GM18498 (cell line): ENCODE data around the gene THAP6.
"Not testable (repeated sequence)": the region's sequence is repeated elsewhere in the genome, so short reads cannot be mapped to it uniquely, and the experiment has no call there.

ENCODE experiments used
- ATAC-seq: cut with Tn5 transposase; IDR thresholded peaks from one replicate; pipeline ENCODE4 v1.9.1; 2021; ENCODE audit warnings: mild to moderate bottlenecking, moderate library complexity; ENCODE audit not compliant: unreplicated experiment

THAP6 gene, protein sequence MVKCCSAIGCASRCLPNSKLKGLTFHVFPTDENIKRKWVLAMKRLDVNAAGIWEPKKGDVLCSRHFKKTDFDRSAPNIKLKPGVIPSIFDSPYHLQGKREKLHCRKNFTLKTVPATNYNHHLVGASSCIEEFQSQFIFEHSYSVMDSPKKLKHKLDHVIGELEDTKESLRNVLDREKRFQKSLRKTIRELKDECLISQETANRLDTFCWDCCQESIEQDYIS

GRCh38 chr4:75514131-75514948 lies at the start of gene THAP6, which contains the start of gene RCHY1:
TSS of gene THAP6 (plus strand) at chr4:75514473. CDS start at chr4:75515453, 980 bp downstream.
TSS of gene RCHY1 (minus strand) at chr4:75514403. CDS start at chr4:75514286, 117 bp downstream.
- ATAC-seq: peak; percentile 93

- ATAC-seq: no peak
These were observed 44.4 kb upstream of the THAP6 start for GRCh38 chr4:75469896-75470295.

DNA sequence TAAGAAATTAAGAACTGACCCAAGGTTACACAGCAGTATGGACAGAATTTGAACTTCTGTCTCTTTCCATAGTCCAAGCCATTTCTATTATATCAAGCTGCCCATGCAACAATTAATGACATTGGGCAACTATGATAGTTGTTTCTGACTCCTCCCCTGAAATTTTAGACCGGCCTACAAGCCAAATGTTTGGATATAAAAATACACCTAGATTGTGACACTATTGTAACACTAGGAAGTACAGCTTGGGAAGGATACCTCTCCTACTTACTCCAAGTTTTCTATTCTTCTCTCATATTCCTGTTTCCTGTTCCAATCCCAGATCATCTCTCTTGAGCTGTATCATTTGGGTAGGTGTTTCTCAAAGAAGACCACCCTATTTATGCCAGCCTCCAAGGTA lies 43.5 kb upstream of the THAP6 start:
- ATAC-seq: no peak

GRCh38 chr4:75477201-75477600 lies 37.1 kb upstream of the THAP6 start:
- ATAC-seq: no peak

DNA sequence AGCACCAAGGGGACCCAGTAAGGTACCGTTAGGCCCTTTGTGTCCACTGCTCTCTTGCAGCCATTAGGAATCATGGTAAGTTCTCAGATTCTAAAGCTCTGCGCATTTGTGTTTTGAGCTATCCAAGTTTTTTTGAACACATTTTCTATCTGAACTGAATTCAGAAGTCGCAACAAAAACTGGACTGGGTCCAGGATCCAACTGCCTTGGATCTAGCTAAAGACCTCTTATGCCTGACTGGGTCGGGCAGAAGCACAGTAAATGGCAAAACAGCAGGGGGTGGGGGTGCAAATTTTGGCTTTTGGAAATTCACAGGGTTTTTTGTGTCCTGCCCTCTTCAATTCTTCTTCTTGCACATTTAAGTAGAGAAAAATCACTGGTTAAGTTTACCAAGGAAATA lies 30.1 kb upstream of the THAP6 start:
- ATAC-seq: no peak

- ATAC-seq: no peak
These were observed 24.1 kb upstream of the THAP6 start for GRCh38 chr4:75490155-75490554.

DNA sequence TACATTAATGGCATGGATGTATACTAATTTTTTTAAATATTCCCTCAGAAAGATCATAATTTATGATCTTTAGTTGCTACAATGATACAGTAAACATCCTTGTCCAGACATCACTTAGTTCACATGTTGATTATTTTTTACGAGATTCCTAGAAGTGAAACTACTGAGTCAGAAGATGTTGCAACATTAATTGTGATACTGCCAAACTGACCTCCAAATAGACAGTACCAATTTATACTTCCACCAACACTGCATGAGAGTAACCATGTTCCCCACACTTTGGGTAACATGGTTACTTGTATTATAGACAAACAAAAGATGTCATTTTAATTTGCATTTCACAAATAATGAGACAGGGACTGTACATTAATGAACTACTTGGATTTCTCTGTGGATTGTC lies 19.7 kb upstream of the THAP6 start:
- no peak for ATAC-seq

GRCh38 chr4:75495476-75495875 lies 18.8 kb upstream of the THAP6 start:
- ATAC-seq: no peak

GRCh38 chr4:75496406-75496805 lies 17.9 kb upstream of the THAP6 start:
- ATAC-seq: no peak

DNA sequence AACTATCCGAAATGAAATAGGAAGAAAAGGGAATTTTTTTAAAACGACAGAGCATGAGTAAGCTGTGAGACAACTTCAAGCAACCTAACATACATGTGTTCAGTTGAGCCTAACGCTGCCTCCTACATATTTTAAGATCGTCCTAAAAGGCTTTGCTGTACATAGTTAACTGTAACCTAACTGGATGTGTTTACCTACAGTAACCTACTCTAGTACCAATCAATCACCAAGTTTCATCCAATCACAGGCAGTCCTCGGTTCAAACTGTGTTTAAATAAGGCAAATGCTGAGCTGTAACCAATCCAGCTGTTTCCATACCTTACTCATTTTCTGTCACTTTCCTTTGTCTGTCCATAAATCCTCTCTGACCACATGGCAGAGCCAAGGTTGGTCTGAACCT lies 17.1 kb upstream of the THAP6 start:
- ATAC-seq: no peak

GRCh38 chr4:75498041-75498440 lies 16.2 kb upstream of the THAP6 start:
- ATAC-seq: no peak

DNA sequence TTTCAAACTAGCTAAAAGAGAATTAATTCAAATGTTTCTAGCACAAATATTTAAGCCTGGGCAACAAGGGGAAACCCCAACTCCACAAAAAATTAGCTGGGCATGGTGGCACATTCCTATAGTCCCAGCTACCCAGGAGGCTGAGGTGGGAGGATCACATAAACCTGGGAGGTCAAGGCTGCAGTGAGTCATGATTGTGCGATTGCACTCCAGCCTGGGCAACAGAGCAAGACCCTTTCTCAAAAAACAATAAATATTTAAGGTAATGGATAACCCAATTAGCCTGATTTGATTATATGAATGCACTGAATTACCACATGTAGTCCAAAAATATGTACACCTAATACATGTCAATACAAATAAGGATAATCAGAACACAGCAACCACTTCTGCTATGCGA lies 14.4 kb upstream of the THAP6 start:
- ATAC-seq: no peak

DNA sequence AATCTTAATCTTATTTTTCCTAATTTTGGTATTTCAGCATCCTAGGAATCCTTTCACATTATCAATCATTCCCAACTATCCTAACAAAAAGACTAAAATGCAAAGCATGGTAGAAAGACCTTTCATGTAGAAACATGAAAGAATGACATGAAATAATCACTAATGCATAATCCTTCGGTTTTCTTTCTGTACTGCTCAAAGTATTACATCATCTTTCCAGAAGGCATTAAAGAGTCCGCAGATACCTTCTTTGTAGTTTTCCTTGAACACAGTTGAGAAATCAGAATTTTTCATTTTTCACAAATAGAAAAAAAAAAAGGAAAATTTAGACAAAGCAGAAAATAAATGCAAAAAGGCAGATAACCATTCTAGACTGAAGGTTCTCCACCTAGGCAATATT lies 11.6 kb upstream of the THAP6 start:
- no peak for ATAC-seq

DNA sequence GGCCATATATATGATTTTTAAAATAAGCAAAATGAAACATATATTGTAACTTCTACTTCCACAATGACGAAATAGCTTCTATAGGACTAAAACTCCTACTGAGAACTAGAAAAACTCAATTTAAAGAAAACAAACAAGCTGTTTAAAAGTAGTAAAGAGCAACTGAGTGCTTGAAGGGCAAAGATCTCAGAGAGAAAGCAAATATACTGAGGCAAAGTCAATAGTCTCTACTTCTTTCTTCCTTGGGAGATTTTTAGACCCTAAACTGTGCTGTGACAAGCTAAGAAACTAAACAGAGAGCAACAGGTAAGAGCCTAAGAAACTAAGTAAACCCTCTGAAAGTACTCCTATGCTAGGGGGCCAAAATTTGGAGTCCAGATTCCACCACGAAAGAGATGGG lies 8.6 kb upstream of the THAP6 start:
- ATAC-seq: no peak

DNA sequence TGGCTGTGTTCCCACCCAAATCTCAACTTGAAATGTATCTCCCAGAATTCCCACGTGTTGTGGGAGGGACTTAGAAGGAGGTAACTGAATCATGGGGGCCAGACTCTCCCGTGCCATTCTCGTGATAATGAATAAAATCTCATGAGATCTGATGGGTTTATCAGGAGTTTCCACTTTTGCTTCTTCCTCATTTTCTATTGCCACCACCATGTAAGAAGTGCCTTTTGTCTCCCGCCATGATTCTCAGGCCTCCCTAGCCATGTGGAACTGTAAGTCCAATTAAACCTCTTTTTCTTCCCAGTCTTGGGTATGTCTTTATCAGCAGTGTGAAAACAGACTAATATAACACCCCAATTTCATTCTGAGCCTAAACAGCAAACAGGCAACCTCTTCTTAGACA lies 4.7 kb upstream of the THAP6 start:
- not testable (repeated sequence) for ATAC-seq

DNA sequence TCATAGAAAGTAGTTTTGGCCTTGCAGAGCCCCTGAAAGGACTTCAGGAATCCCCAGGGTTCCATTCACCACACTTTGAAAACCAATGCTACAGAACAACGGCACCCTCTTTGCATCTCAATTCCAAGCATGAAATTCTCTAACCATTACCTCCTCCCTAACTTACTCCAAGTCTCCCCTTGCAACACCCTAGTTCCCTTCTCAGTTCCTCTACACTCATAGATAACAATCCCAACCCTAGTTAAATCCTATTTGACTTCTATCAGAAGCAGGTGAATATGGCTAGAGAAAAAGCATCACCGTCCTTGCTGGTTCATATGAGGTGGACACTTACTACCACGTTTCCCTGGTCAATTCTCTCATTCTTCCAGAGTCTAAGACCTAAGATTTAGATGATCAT lies 2.4 kb upstream of the THAP6 start:
- no peak for ATAC-seq

- no peak for ATAC-seq
These were observed 1.7 kb upstream of the THAP6 start for GRCh38 chr4:75512386-75513211.

GRCh38 chr4:75513526-75514130 lies 645 bp upstream of the THAP6 start:
- no peak for ATAC-seq

DNA sequence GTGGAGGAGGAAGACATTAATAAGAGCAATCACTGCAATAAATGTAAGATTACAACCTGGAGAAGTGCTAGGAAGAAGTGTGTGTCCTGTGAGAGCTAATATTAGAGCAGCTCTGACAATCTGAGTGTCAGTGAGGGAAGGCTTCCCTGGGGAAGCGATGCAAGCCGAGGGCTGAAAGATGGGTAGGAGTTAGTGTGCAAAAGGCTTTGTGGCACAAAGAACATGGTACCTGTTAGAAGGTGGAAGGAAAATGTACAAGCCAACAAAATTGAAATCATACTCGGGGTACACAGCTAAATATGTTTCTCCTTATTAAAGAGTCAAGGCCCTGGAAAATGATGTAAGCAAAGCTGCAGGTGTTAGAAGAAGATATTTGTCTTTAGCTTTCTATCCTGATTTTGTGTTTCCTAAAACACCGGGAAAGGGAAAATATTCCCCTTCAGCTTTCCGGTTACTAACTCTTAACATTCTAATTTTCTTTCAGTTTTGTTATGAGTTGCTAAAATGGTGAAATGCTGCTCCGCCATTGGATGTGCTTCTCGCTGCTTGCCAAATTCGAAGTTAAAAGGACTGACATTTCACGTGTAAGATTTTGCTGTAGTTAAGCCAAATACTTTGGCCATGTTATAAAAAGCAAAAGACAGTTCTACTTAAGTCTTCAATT lies 808 bp downstream of the THAP6 start:
- peak; percentile 1 for ATAC-seq

GRCh38 chr4:75516144-75516543 lies 1.9 kb downstream of the THAP6 start:
- no peak for ATAC-seq

DNA sequence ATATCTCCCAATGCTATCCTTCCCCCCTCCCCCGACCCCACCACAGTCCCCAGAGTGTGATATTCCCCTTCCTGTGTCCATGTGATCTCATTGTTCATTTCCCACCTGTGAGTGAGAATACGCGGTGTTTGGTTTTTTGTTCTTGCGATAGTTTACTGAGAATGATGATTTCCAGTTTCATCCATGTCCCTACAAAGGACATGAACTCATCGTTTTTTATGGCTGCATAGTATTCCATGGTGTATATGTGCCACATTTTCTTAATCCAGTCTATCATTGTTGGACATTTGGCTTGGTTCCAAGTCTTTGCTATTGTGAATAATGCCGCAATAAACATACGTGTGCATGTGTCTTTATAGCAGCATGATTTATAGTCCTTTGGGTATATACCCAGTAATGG lies 5.2 kb downstream of the THAP6 start:
- not testable (repeated sequence) for ATAC-seq
